Cardiac fibroblast (primary cell): ENCODE results near the gene CTSC.

ENCODE experiments used
- DNase-seq, 2 donors: peaks; one replicate each; pipeline versions ENCODE4 v3.0.0 to v3.0.0-alpha.2; 2010; ENCODE audit warnings: low read depth in 2 of 2
- H3K4me3 ChIP-seq, 2 donors: replicated peaks in 1 of 2; 1 replicate in 1 of 2; 2 replicates in 1 of 2; pipeline ENCODE4 v1.5.1; 2011; ENCODE audit warnings: low read depth in 2 of 2, low read length in 2 of 2, mild to moderate bottlenecking in 2 of 2, moderate library complexity in 1 of 2
- CTCF ChIP-seq: IDR thresholded peaks from one replicate; pipeline ENCODE4 v1.5.1; 2011; ENCODE audit warnings: low read depth, mild to moderate bottlenecking, low read length, inconsistent platforms

The CTSC gene

GRCh38 chr11:88377646-88378045 is 40.1 kb upstream of the CTSC start:
- no peak for TF ChIP-seq CTCF
- H3K4me3 ChIP-seq = no peak overlapping the region
- no peak for DNase-seq

GRCh38 chr11:88377144-88377543 is 39.6 kb upstream of the CTSC start:
- DNase-seq = no peak
- no peak for TF ChIP-seq CTCF
- no peak overlapping the region for H3K4me3 ChIP-seq

DNA sequence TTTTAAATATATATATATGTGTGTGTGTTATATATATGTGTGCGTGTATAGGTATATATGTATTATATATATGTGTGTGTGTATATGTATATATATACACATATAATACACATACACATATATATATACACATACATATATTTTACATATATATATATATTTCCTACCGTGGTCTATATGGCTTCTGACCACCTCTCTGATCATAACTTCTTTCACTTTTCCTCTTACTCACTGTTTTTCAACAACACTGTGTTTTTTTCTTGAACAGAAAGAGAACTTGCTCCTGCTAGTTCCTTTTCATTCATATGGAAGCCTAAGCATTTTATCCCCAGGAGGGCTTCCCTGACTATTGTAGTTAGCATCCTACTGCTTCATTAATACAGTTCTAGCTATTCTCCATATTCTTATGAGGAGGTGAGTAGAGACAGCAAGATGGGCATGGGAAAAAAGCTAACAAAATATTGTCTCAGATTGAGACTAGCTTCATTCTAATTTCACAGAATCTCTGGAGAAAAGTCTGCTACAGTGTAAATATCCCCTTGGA is 38.5 kb upstream of the CTSC start:
- H3K4me3 ChIP-seq = no peak overlapping the region
- DNase-seq = no peak
- no peak for TF ChIP-seq CTCF

GRCh38 chr11:88370782-88371181 is 33.2 kb upstream of the CTSC start:
- no peak overlapping the region for H3K4me3 ChIP-seq
- TF ChIP-seq CTCF = no peak
- DNase-seq = no peak

DNA sequence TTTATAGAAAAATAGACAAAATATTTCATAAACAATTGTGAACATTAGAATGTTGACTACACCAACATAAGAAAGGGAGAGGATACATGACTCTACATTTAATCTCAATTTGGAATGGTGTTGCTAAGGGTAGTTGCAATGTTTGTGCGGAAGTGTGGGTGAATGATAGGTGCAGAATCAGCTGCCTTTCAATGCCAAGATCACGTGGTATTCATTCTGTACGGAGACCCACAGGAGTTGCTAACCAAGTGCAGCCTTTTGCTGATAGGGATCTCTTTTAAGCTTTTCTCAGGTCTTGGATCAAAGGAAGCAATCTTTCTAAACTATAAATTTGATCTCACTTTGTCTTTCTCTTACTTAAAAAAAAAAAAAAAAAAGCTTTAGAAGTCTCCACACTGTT is 29.8 kb upstream of the CTSC start:
- H3K4me3 ChIP-seq = no peak overlapping the region
- TF ChIP-seq CTCF = no peak
- DNase-seq = no peak

GRCh38 chr11:88363648-88364065 is 26.1 kb upstream of the CTSC start:
- TF ChIP-seq CTCF = no peak
- H3K4me3 ChIP-seq = no peak overlapping the region
- DNase-seq = peak; percentile 38 to 68

DNA sequence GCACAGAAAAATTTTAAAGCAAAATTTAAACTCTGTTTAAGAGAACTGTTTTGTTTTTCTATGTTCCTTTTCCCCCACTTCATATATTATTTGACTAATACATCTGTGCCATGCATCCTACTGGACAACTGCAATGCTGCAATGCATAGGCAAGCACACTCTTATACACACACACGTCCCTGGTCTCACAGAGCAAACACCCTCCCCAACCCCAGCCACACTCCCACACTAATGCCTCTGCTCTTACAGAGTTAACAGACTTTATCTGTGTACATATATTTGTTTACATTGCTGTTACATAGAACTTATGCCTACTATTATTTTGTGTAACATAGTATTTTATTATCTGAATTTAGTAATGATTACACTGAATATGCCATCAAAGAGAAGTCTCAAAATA is 25.5 kb upstream of the CTSC start:
- TF ChIP-seq CTCF = no peak
- DNase-seq = no peak
- H3K4me3 ChIP-seq = no peak overlapping the region
